ENCODE data around the gene IFT81.
A peak's percentile ranks its signal among the peaks of the same experiment; 100 is the strongest.

DNA sequence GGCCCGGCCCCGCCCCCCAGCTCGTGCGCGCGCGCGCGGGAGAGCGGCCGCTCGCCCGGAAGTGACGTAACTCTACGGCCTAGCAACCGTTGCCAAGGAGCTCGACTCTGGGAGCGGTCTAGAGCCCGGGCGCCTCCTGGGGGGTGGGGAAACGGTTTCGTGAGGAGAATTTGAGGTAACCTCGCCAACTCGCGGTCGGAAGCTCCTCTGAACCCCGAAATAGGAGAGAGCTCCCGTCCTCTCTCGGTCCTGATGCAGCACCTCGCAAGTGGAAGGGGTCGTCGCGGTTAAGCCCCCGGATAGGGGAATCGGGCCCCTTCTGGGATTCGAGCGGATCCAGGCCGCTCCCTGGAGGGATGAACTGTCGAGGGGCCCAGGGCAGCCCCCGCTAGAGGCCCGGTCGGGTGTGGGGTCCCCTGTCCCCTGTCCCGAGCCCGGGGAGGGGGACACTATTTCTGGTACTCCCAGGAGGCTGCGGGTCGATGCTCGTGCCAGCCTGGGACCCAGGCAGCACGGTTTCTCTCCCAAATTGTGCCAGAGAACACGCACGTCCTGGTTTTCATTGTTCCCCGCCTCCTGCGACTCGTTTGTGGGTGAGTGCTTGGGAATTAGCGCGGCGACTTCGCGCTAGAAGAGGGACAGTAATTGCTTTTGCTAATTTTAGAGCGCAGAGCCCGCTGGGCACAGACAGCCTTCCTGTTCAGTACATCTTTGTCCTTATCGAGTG, at the start of gene IFT81:
- TF ChIP-seq, protein P1, sequence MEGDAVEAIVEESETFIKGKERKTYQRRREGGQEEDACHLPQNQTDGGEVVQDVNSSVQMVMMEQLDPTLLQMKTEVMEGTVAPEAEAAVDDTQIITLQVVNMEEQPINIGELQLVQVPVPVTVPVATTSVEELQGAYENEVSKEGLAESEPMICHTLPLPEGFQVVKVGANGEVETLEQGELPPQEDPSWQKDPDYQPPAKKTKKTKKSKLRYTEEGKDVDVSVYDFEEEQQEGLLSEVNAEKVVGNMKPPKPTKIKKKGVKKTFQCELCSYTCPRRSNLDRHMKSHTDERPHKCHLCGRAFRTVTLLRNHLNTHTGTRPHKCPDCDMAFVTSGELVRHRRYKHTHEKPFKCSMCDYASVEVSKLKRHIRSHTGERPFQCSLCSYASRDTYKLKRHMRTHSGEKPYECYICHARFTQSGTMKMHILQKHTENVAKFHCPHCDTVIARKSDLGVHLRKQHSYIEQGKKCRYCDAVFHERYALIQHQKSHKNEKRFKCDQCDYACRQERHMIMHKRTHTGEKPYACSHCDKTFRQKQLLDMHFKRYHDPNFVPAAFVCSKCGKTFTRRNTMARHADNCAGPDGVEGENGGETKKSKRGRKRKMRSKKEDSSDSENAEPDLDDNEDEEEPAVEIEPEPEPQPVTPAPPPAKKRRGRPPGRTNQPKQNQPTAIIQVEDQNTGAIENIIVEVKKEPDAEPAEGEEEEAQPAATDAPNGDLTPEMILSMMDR (conservative IDR thresholded peaks at IDR 0.05; ENCODE audit: low read depth in 2 of 2): 0 out of 4 replicates have a peak, but pooled peaks of 1 of the 2 experiments have one; percentile 0
- no peak for TF ChIP-seq EZH2phosphoT487 (IDR thresholded peaks at IDR 0.05; ENCODE audit: unreplicated experiment)

Measured in GM23338 (cell line).